Measurements from ENCODE around the gene CYB561D2.

The CYB561D2 gene

GRCh38 chr3:50354850-50355249 is 4.2 kb downstream of the CYB561D2 start:
- TF ChIP-seq CTCF (IDR thresholded peaks at IDR 0.05; ENCODE audit: extremely low read depth, missing control alignments): no peak
- no peak for DNase-seq (ENCODE audit: low spot score)

GRCh38 chr3:50355829-50356552 is 5.3 kb downstream of the CYB561D2 start:
- DNase-seq (ENCODE audit: low spot score): no peak
- no peak for TF ChIP-seq CTCF (IDR thresholded peaks at IDR 0.05; ENCODE audit: extremely low read depth, missing control alignments)

GRCh38 chr3:50356553-50356952 is 5.9 kb downstream of the CYB561D2 start:
- DNase-seq (ENCODE audit: low spot score): no peak
- TF ChIP-seq CTCF (IDR thresholded peaks at IDR 0.05; ENCODE audit: extremely low read depth, missing control alignments): no peak

GRCh38 chr3:50357481-50357880 is 6.8 kb downstream of the CYB561D2 start:
- no peak for DNase-seq (ENCODE audit: low spot score)
- no peak for TF ChIP-seq CTCF (IDR thresholded peaks at IDR 0.05; ENCODE audit: extremely low read depth, missing control alignments)

- no peak for DNase-seq (ENCODE audit: low spot score)
- TF ChIP-seq CTCF (IDR thresholded peaks at IDR 0.05; ENCODE audit: extremely low read depth, missing control alignments): no peak
These were observed 7.8 kb downstream of the CYB561D2 start for GRCh38 chr3:50358355-50358910.

- peak; percentile 97 for DNase-seq (ENCODE audit: low spot score)
- no peak for TF ChIP-seq CTCF (IDR thresholded peaks at IDR 0.05; ENCODE audit: extremely low read depth, missing control alignments)
These were observed 8.5 kb downstream of the CYB561D2 start, which contains the start of gene TMEM115 for GRCh38 chr3:50358911-50359759. TSS of gene TMEM115 (minus strand) at chr3:50359521. CDS start at chr3:50359063, 458 bp downstream.

- no peak for DNase-seq (ENCODE audit: low spot score)
- no peak for TF ChIP-seq CTCF (IDR thresholded peaks at IDR 0.05; ENCODE audit: extremely low read depth, missing control alignments)
These were observed 9.1 kb downstream of the CYB561D2 start for GRCh38 chr3:50359760-50360110.
